ENCODE measurements around the gene NDUFB2.

DNA sequence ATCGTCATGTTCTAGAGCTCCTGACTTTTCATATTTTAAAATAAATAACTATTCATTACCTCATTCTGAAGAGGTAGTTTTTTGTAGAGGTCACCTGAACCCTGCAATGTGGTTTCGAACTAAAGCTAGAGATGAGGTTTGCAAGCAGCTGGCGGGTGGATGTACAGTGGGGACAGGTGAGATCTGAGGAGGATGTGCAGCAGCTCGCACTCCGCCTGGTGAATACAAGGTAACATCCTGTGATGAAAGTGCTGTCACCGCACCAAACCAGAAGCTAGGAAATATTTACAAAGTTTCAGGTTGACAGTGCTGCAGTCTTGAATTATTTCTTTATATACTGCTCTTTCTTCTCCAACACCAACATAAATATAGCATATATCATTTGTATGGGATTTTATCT, 26.5 kb downstream of the NDUFB2 start:
- TF ChIP-seq POLR2A (IDR thresholded peaks at IDR 0.05), result no peak
- TF ChIP-seq, protein P1, sequence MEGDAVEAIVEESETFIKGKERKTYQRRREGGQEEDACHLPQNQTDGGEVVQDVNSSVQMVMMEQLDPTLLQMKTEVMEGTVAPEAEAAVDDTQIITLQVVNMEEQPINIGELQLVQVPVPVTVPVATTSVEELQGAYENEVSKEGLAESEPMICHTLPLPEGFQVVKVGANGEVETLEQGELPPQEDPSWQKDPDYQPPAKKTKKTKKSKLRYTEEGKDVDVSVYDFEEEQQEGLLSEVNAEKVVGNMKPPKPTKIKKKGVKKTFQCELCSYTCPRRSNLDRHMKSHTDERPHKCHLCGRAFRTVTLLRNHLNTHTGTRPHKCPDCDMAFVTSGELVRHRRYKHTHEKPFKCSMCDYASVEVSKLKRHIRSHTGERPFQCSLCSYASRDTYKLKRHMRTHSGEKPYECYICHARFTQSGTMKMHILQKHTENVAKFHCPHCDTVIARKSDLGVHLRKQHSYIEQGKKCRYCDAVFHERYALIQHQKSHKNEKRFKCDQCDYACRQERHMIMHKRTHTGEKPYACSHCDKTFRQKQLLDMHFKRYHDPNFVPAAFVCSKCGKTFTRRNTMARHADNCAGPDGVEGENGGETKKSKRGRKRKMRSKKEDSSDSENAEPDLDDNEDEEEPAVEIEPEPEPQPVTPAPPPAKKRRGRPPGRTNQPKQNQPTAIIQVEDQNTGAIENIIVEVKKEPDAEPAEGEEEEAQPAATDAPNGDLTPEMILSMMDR (IDR thresholded peaks at IDR 0.05), result no peak
- no peak for TF ChIP-seq EP300 (IDR thresholded peaks at IDR 0.05; ENCODE audit: low read depth)
- TF ChIP-seq POLR2AphosphoS5 (IDR thresholded peaks at IDR 0.05), result no peak

All from transverse colon (tissue), 4 donors.